Gastrocnemius medialis (tissue), 4 donors: ENCODE data around the gene SZRD1. TPM values are rescaled to one million over a fixed set of nuclear protein-coding genes. Genes with fewer than 3 reads are reported as not detected.
"Not testable (repeated sequence)": the region's sequence is repeated elsewhere in the genome, so short reads cannot be mapped to it uniquely, and the experiment has no call there.

Source experiments
- ATAC-seq, 2 donors: fragments of 150-250 bp; one replicate each; pipeline ENCODE4 v1.9.1; 2016
- DNase-seq, 2 donors: peaks; one replicate each; pipeline ENCODE4 v3.0.0-alpha.2; 2019
- H3K27ac ChIP-seq, 4 donors: fragments of 200-600 bp; sonication (generic); 1 replicate in 1 of 4; 2 replicates in 3 of 4; pipeline ENCODE4 v1.5.1; 2016 to 2018; ENCODE audit warnings: mild to moderate bottlenecking in 2 of 4, moderate library complexity in 1 of 4
- H3K27me3 ChIP-seq, 3 donors: fragments of 200-600 bp; sonication (generic) in 2 of 3; 1 replicate in 1 of 3; 2 replicates in 2 of 3; pipeline versions ENCODE4 v1.5.1 to v1.6.0; 2016 to 2019; ENCODE audit warnings: mild to moderate bottlenecking in 1 of 3, moderate library complexity in 1 of 3
- H3K36me3 ChIP-seq, 2 donors: fragments of 200-600 bp; sonication (generic) in 1 of 2; one replicate each; pipeline ENCODE4 v1.5.1; 2017 to 2018
- H3K4me1 ChIP-seq, 2 donors: fragments of 200-600 bp; sonication (generic) in 1 of 2; one replicate each; pipeline ENCODE4 v1.5.1; 2016 to 2017; ENCODE audit warnings: mild to moderate bottlenecking in 2 of 2
- H3K4me3 ChIP-seq, 4 donors: fragments of 200-600 bp; sonication (generic) in 3 of 4; 1 replicate in 1 of 4; 2 replicates in 3 of 4; pipeline ENCODE4 v1.5.1; 2016 to 2019; ENCODE audit warnings: mild to moderate bottlenecking in 2 of 4
- H3K9me3 ChIP-seq, 3 donors: fragments of 200-600 bp; sonication (generic) in 2 of 3; 1 replicate in 1 of 3; 2 replicates in 2 of 3; pipeline ENCODE4 v1.5.1; 2016 to 2019
- CTCF ChIP-seq, 5 experiments: fragments of 450-650 bp in 3 of 5; fragments of 200-600 bp in 2 of 5; sonication (generic) in 2 of 5; IDR thresholded peaks in 4 of 5; conservative IDR thresholded peaks in 1 of 5; 1 replicate in 4 of 5; 2 replicates in 1 of 5; pipeline ENCODE4 v1.5.1; 2016 to 2019; ENCODE audit warnings: antibody characterized with exemption in 5 of 5, mild to moderate bottlenecking in 3 of 5, moderate library complexity in 3 of 5
- POLR2A ChIP-seq, 2 donors: fragments of 450-650 bp; IDR thresholded peaks; one replicate each; pipeline ENCODE4 v1.6.1; 2017; ENCODE audit warnings: antibody characterized with exemption in 2 of 2, mild to moderate bottlenecking in 2 of 2, moderate library complexity in 2 of 2
- in situ Hi-C, 4 donors: fragments of 200-750 bp; cut with MboI; loops; one replicate each; pipeline versions ENCODE4 v1.15.0 to v1.8.0; 2017; ENCODE audit warnings: low sequenced_read_pairs in 4 of 4
- intact Hi-C: fragments of 100-400 bp; cut with DNase I; formaldehyde crosslinking; loops from one replicate; pipeline ENCODE4 v1.15.1; 2023; ENCODE audit warnings: low total_unique reads
- total RNA-seq, 4 donors: library from RNA; depleted of rRNA; stranded (reverse); fragments of >200 nt; gene quantifications; one replicate each; pipeline versions ENCODE4 v1.1.0 to v1.2.3, GENCODE V29; 2016

Gene SZRD1
- total RNA-seq, 4 donors from 2014 or later, result 44.1 to 102 (median 83.1) TPM

GRCh38 chr1:16356867-16357266 is 10.2 kb upstream of the SZRD1 start:
- Histone ChIP-seq H3K27ac (no peak overlapping the region), H3K4me3 (no peak overlapping the region), H3K27me3 (no peaks in the 10 kb centered on the region), H3K4me1 (peaks cover 3 to 4% of the 10 kb centered on the region in 2 donors), H3K36me3 (no peaks in the 10 kb centered on the region), H3K9me3 (no peaks in the 10 kb centered on the region)
- TF ChIP-seq POLR2A (IDR thresholded peaks at IDR 0.05) (no peak), CTCF (IDR thresholded peaks at IDR 0.05 in 4 of 5, conservative IDR thresholded peaks at IDR 0.05 in 1 of 5) (no peak)
- intact Hi-C loops (no loop called here), in situ Hi-C loops (loop anchor here (10.0 to 25.0 kb wide), 4 partner anchors 62 to 270 kb away; partner anchors contain the start of gene CPLANE2 (in 2 of the 4))
- no peak for ATAC-seq
- DNase-seq, result no peak

DNA sequence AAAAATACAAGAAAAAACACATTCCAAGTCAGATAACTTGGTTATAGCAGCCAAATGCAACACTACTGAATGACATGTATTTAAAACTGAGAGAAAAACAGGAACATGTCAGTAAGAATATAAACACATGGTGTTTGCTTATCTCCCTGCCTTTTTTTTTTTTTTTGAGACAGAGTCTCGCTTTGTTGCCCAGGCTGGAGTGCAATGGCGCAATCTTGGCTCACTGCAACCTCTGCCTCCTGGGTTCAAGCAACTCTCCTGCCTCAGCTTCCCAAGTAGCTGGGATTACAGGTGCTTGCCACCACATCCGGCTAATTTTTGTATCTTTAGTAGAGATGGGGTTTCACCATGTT is 1.9 kb upstream of the SZRD1 start:
- H3K36me3 ChIP-seq, H3K9me3 ChIP-seq, H3K27me3 ChIP-seq, H3K4me3 ChIP-seq, ATAC-seq, H3K27ac ChIP-seq, DNase-seq, intact Hi-C loops: not testable (repeated sequence)
- in situ Hi-C loops, result loop anchor here (5.0 to 25.0 kb wide), 4 partner anchors 123 to 280 kb away; partner anchors contain the start of gene CPLANE2 (in 1 of the 4)
- peaks cover 17 to 22% of the 10 kb centered on the region in 2 donors for H3K4me1 ChIP-seq

DNA sequence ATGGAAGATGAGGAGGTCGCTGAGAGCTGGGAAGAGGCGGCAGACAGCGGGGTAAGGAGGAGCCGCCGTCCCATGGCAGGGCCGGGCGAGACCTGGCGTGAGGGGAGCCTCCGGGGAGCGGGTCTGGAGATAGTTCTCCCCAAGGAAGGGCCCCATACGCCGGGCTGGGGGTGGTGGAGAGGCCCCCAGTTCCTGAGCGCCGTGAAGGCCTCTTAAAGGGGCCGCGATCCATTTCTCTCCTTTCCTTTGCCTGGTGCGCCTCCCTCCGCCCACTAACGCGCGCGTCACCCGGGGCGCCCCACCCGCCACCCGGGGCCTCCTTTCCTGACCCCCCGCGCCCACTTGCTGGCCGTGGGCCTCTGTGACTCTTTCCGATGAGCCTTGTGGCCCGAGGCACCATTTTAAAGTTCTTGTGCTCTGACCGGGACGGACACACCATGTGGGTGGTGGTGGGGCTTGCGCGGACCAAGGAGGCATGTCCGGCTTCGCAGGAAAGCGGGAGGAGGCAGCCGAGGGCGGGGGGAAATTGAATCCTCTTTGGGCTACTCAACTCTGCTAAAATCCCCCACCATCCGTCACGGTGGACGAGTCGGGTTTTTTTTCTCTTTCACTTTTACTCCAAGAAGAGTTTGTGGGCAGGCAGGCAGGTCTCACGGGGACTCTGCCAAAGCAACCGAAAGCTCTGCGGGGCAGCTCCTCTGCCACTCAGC is 371 bp downstream of the SZRD1 start:
- Histone ChIP-seq H3K9me3 (no peaks in the 10 kb centered on the region), H3K27ac (peak overlapping the region; percentile 95 to 96 (median 96)), H3K36me3 (no peaks in the 10 kb centered on the region), H3K4me3 (peak overlapping the region; percentile 75 to 84 (median 80)), H3K4me1 (peaks cover 30 to 41% of the 10 kb centered on the region in 2 donors), H3K27me3 (no peaks in the 10 kb centered on the region)
- DNase-seq (peak; percentile 68 to 80), ATAC-seq (peak; percentile 87 to 88)
- intact Hi-C loops, result loop anchor here (1.0 kb wide), 1 partner anchor 842 kb away; no protein-coding TSS in a partner anchor
- in situ Hi-C loops, result loop anchor here (5.0 to 25.0 kb wide), 4 partner anchors 125 to 283 kb away; partner anchors contain the start of gene CPLANE2 (in 1 of the 4)
- peak; percentile 94 to 97 for TF ChIP-seq POLR2A (IDR thresholded peaks at IDR 0.05)
- TF ChIP-seq CTCF (IDR thresholded peaks at IDR 0.05 in 4 of 5, conservative IDR thresholded peaks at IDR 0.05 in 1 of 5), result peak in 2 of 5 experiments; percentile 30 to 38

- DNase-seq (no peak), ATAC-seq (no peak)
- Histone ChIP-seq H3K27ac (peak overlapping the region; percentile 95 to 96 (median 96)), H3K4me3 (peak overlapping the region; percentile 75 to 84 (median 80)), H3K27me3 (no peaks in the 10 kb centered on the region), H3K9me3 (no peaks in the 10 kb centered on the region), H3K4me1 (peaks cover 38 to 49% of the 10 kb centered on the region in 2 donors), H3K36me3 (no peaks in the 10 kb centered on the region)
- in situ Hi-C loops, result loop anchor here (5.0 to 25.0 kb wide), 4 partner anchors 126 to 283 kb away; partner anchors contain the start of gene CPLANE2 (in 1 of the 4)
- TF ChIP-seq CTCF (IDR thresholded peaks at IDR 0.05 in 4 of 5, conservative IDR thresholded peaks at IDR 0.05 in 1 of 5), result no peak
- no peak for TF ChIP-seq POLR2A (IDR thresholded peaks at IDR 0.05)
- intact Hi-C loops, result loop anchor here (1.0 to 2.0 kb wide), 2 partner anchors 131 to 843 kb away; partner anchors contain the start of gene CPLANE2
These were observed 1.2 kb downstream of the SZRD1 start for GRCh38 chr1:16367968-16368890.
